Liver (tissue), 3 donors: ENCODE data around the gene F5.
"Not testable (repeated sequence)": the region's sequence is repeated elsewhere in the genome, so short reads cannot be mapped to it uniquely, and the experiment has no call there.

Source experiments
- CTCF ChIP-seq: fragments of 150-350 bp; IDR thresholded peaks from 2 replicates; pipeline ENCODE4 v1.5.1; 2017; ENCODE audit warnings: improper control_type of control experiment, low read depth, low read length; ENCODE audit not compliant: missing input control
- SP1 ChIP-seq: IDR thresholded peaks from 2 replicates; pipeline ENCODE4 v1.6.1; 2018; ENCODE audit warnings: antibody characterized with exemption, mild to moderate bottlenecking
- donor health status: healthy.
- donor health status: healthy.

DNA sequence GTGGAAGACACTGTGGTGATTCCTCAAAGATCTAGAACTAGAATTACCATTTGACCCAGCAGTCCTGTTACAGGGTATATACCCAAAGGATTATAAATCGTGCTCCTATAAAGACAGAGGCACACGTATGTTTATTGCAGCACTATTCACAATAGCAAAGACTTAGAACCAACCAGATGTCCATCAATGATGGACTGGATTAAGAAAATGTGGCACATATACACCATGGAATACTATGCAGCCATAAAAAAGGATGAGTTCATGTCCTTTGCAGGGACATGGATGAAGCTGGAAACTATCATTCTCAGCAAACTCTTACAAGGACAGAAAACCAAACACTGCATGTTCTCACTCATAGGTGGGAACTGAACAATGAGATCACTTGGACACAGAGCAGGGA lies 82.7 kb downstream of the F5 start:
- TF ChIP-seq SP1, CTCF: not testable (repeated sequence)
